ENCODE measurements around the gene MIEN1.
"Not testable (repeated sequence)": the region's sequence is repeated elsewhere in the genome, so short reads cannot be mapped to it uniquely, and the experiment has no call there.

The MIEN1 gene

GRCh38 chr17:39701012-39701783 lies 29.1 kb downstream of the MIEN1 start:
- DNase-seq (ENCODE audit: low read depth in 4 of 4, low spot score in 1 of 4): no peak

- DNase-seq (ENCODE audit: low read depth in 4 of 4, low spot score in 1 of 4): no peak
Measured at GRCh38 chr17:39700148-39700987, 30.0 kb downstream of the MIEN1 start.

GRCh38 chr17:39699818-39700147 lies 30.5 kb downstream of the MIEN1 start, which contains the start of gene ERBB2:
TSS of gene ERBB2 (plus strand) at chr17:39700064. CDS start at chr17:39700239, 175 bp downstream.
- DNase-seq (ENCODE audit: low read depth in 4 of 4, low spot score in 1 of 4): no peak

DNA sequence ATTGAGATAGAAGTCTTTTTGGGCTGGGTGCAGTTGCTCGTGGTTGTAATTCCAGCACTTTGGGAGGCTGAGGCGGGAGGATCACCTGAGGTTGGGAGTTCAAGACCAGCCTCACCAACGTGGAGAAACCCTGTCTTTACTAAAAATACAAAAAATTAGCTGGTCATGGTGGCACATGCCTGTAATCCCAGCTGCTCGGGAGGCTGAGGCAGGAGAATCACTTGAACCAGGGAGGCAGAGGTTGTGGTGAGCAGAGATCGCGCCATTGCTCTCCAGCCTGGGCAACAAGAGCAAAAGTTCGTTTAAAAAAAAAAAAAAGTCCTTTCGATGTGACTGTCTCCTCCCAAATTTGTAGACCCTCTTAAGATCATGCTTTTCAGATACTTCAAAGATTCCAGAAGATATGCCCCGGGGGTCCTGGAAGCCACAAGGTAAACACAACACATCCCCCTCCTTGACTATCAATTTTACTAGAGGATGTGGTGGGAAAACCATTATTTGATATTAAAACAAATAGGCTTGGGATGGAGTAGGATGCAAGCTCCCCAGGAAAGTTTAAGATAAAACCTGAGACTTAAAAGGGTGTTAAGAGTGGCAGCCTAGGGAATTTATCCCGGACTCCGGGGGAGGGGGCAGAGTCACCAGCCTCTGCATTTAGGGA lies 31.0 kb downstream of the MIEN1 start:
- not testable (repeated sequence) for DNase-seq (ENCODE audit: low read depth in 4 of 4, low spot score in 1 of 4)

GRCh38 chr17:39697961-39698360 lies 32.4 kb downstream of the MIEN1 start:
- DNase-seq (ENCODE audit: low read depth in 4 of 4, low spot score in 1 of 4): no peak

GRCh38 chr17:39696731-39697130 lies 33.6 kb downstream of the MIEN1 start:
- no peak for DNase-seq (ENCODE audit: low read depth in 4 of 4, low spot score in 1 of 4)

DNA sequence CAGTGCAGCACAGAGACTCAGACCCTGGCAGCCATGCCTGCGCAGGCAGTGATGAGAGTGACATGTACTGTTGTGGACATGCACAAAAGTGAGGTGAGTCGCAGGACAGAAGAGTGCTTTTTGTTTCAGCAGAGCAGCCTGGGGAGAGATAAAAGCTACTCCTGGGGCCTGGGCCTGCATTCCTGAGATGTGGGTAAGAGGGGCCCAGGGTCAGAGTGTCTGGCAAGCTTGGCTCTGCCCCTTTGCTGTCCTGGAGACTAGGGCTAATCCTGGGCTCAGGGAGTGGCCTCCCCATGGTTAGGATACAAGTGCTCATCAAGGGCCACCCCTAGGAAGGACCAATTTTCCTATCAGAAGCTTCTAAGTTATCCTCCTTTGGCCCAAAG lies 35.2 kb downstream of the MIEN1 start:
- DNase-seq (ENCODE audit: low read depth in 4 of 4, low spot score in 1 of 4): no peak

DNA sequence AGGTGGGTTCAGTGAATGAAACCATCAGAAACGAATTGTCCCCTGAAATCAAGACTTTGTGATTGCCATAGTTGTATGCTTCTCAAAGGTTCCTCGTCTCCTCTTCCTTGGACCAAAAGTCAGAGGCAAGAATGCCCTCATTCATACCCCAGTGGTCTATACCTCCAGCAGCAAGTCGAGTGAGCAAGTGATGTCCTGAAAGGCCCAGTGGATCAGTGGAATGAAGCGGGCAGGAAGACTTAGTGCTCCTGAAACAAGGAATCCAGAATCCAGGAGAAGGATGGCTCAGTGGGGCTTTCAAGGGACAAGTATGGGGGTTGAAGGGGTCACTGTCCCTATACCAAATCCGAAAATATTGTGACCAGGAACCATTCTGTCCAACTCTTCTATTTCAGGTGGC lies 35.7 kb downstream of the MIEN1 start:
- DNase-seq (ENCODE audit: low read depth in 4 of 4, low spot score in 1 of 4): no peak

DNA sequence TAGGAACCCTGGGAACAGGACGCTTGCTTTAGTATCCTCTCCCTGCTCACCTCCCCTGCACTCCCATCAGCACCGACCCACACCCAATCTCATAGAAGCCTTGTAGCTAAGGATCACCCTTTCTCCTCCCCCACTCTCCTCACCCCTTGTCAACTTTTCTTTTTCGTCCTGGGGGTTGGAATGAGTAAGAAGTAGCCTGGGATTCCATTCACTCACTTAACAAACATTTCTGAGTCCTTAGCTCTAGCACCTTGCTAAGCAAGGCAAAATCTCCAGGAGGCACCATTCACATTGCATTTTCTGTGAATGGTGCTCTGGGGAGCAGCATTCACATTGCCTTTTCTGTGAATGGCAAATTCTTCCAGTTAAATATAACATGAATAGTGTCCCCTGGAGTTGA lies 41.4 kb downstream of the MIEN1 start:
- DNase-seq (ENCODE audit: low read depth in 4 of 4, low spot score in 1 of 4): no peak

DNA sequence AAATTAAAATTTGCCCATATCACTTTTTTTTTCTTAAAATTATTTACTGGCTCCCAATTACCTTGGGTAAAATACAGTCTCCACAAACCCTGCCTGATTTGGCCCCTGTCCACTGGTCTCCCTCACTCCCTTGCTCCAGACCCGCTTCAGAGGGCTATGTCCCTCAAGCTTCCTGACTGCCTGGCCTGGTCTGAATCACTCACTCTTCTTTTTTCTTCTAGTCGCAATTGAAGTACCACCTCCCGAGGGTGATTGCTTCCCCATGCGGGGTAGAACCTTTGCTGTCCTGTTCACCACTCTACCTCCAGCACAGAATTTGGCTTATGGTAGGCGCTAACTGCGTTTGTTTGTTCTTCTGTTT lies 41.9 kb downstream of the MIEN1 start:
- no peak for DNase-seq (ENCODE audit: low read depth in 4 of 4, low spot score in 1 of 4)

- peak; percentile 69 to 82 (median 77) for DNase-seq (ENCODE audit: low read depth in 4 of 4, low spot score in 1 of 4)
Measured at GRCh38 chr17:39687546-39688474, 42.5 kb downstream of the MIEN1 start, which contains the start of gene PGAP3. TSS of gene PGAP3 (minus strand) at chr17:39688057. CDS start at chr17:39688014, 43 bp downstream.

- DNase-seq (ENCODE audit: low read depth in 4 of 4, low spot score in 1 of 4): no peak
Measured at GRCh38 chr17:39687101-39687545, 43.2 kb downstream of the MIEN1 start.

DNA sequence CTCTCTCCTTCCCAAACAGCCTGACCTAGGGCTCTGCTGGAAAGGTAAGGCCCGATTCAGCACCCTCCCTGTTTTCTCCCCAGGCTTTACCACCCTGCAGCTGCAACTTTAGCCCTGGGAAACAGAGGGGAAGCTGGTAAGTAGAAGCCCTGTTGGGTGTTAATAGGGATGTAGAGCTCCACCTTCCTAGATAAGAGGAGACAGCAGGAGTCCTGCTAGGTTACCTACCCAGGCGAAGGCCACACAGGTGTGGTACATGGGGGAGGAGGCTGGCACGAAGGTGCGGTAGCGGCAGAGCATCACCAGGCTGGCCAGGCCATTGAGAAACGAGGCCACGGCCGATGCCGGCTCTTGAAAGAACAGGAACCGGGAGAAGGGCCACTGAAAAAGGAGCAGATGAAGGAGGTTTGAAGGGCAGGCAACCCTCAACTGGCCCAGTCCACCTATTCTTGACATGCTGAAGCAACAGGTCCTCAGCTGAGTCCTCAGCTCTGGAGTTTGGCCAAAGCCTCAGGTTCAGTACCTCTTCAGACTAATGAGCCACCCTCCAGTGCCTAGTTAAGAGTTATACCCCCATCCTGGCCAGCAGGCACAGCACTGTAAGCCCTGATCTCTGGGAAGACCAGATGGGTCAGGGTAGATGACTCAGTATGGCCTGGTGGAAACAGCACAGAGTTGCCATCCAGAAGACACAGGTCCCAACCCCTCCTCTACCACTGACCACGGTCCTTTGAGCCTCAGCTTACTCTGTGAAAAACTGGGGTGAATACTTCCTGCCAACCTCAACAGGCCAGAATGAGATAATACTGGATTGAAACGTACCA lies 45.8 kb downstream of the MIEN1 start:
- no peak for DNase-seq (ENCODE audit: low read depth in 4 of 4, low spot score in 1 of 4)

DNA sequence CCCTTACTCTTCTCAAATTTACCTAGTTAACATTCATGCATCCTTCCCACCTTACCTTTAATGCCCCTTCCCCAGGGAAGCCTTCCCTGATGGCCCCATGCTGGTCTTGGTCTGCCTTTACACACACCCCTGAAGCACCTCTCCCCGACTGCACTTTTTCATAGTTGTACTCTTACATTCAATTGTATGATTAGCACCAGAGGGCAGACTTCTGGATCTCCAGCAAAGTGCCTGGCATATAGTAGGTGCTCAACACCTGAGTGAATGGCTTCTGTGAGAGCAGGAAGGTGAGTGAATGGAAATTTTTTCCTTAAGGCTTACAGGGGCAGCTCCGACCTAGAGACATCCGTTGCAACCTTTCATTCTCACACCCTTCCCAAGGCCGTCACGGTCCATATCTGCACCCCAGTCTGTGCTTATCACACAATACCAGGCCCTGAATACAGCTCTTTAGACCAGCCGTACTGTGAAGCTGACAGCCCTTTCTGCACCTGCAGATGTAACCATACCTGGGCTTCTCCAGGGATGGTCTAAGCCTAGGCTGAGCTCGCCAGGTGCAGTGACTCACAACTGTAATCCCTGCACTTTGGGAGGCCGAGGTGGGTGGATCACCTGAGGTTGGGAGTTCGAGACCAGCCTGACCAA lies 46.9 kb downstream of the MIEN1 start:
- DNase-seq (ENCODE audit: low read depth in 4 of 4, low spot score in 1 of 4): no peak

DNA sequence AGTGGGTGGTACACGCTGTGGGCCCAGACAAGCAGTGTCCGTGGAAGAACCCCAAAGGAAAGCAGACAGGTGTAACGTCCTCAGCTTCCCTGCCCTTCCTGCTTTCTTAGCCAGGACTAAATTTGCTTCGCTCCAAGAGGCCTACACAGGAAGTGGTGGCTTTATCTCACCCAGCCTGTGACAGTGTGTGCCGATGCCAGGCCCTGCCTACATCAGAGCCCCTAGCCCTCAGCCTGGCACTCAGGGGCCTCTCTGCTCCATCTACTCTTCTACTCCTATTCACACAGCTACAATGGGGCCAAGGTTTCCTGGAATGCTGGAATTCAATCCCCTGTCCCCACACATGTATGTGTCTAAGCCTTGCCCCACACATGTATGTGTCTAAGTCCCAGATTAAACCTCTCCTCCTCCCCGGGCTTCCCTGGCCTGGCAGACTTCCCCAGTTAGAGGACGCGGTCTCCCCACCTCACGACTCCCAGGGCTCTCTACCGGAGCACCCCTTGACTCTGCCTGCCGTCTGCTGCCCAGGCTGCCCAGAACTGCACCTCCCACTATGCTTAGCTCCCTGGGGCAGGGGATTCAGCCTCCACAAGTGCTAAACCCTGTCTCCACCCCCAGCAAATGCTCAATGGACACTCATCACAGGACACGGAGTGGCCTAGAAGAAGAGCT lies 50.7 kb downstream of the MIEN1 start:
- no peak for DNase-seq (ENCODE audit: low read depth in 4 of 4, low spot score in 1 of 4)
